Spleen (tissue), 7 donors: ENCODE results near the gene RTL1.

Experiments used
- CTCF ChIP-seq, 11 experiments: fragments of 200-600 bp in 7 of 11; fragments of 450-650 bp in 4 of 11; sonication (generic) in 4 of 11; IDR thresholded peaks in 8 of 11; conservative IDR thresholded peaks in 3 of 11; 1 replicate in 7 of 11; 2 replicates in 4 of 11; pipeline versions ENCODE4 v1.4.0 to v1.8.0; 2016 to 2021; ENCODE audit warnings: antibody characterized with exemption in 11 of 11, inconsistent platforms in 4 of 11, mild to moderate bottlenecking in 1 of 11
- POLR2A ChIP-seq, 3 donors: fragments of 450-650 bp; IDR thresholded peaks; one replicate each; pipeline ENCODE4 v1.5.1; 2017; ENCODE audit warnings: antibody characterized with exemption in 3 of 3, mild to moderate bottlenecking in 1 of 3
- donor health status: DM: no; HTN: no; CAD: no; lungs with moderate emphysema.
- donor health status: DM: no; HTN: no; CAD: no.
- donor health status: DM: no; HTN: no; CAD: no.

- no peak for TF ChIP-seq CTCF (IDR thresholded peaks at IDR 0.05 in 8 of 11, conservative IDR thresholded peaks at IDR 0.05 in 3 of 11)
- no peak for TF ChIP-seq POLR2A (IDR thresholded peaks at IDR 0.05)
These were observed 24.3 kb downstream of the RTL1 start for GRCh38 chr14:100879194-100879593.
